HCT116 (cell line): ENCODE measurements around the gene PRPF6.

Source experiments
- EGR1 ChIP-seq: IDR thresholded peaks from 2 replicates; pipeline ENCODE4 v1.6.1; 2012; ENCODE audit warnings: low read depth
- EZH2 ChIP-seq: fragments of 200-600 bp; sonication (generic); IDR thresholded peaks from 2 replicates; pipeline ENCODE4 v1.6.1; 2017; ENCODE audit warnings: antibody characterized with exemption, mixed run types
- EZH2phosphoT487 ChIP-seq: fragments of 200-600 bp; IDR thresholded peaks from 2 replicates; pipeline ENCODE4 v1.6.1; 2018; ENCODE audit warnings: antibody characterized with exemption, borderline replicate concordance
- FOSL1 ChIP-seq: IDR thresholded peaks from 2 replicates; pipeline ENCODE4 v1.6.1; 2012; ENCODE audit warnings: low read depth
- JUND ChIP-seq: IDR thresholded peaks from 2 replicates; pipeline ENCODE4 v1.6.1; 2012
- POLR2A ChIP-seq: IDR thresholded peaks from 2 replicates; pipeline ENCODE4 v1.7.0; 2011; ENCODE audit warnings: borderline replicate concordance; ENCODE audit not compliant: insufficient read depth, insufficient read length; ENCODE audit errors: extremely low read depth
- RAD21 ChIP-seq: IDR thresholded peaks from 2 replicates; pipeline ENCODE4 v1.6.1; 2012; ENCODE audit warnings: low read depth, mild to moderate bottlenecking
- SP1 ChIP-seq: IDR thresholded peaks from 2 replicates; pipeline ENCODE4 v1.6.1; 2012; ENCODE audit warnings: low read depth
- TF ChIP-seq, protein P1 (sequence below), 3 experiments: fragments of 200-600 bp in 1 of 3; sonication (generic) in 1 of 3; IDR thresholded peaks in 2 of 3; conservative IDR thresholded peaks in 1 of 3; 2 replicates each; pipeline ENCODE4 v1.5.1; 2012 to 2017; ENCODE audit warnings: low read depth in 2 of 3, low read length in 2 of 3, antibody characterized with exemption in 1 of 3, borderline replicate concordance in 1 of 3, control low read depth in 1 of 3, mild to moderate bottlenecking in 1 of 3, mixed read lengths in 1 of 3, mixed run types in 1 of 3, moderate library complexity in 1 of 3; ENCODE audit not compliant: insufficient read depth in 1 of 3
- TF ChIP-seq, protein P2 (sequence below): IDR thresholded peaks from 2 replicates; pipeline ENCODE4 v1.6.1; 2012
- TF ChIP-seq, protein P3 (sequence below): IDR thresholded peaks from 2 replicates; pipeline ENCODE4 v1.6.1; 2012; ENCODE audit warnings: low read depth

DNA sequence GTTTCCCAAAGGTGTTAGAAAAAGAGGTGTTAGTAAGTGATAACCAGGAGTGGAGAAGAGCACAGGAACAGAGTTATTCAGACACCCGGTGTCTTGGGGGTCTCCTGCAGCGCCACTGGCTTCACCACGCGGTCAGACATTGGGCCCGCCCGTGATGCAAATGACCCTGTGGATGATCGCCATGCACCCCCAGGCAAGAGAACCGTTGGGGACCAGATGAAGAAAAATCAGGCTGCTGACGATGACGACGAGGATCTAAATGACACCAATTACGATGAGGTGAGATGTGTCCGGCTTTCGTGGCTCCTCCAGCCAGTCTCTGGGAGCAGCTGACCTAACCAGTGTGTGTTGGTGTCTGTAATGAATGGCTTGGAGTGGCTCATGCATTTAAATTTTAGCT lies 2.0 kb downstream of the PRPF6 start:
- TF ChIP-seq, protein P1, sequence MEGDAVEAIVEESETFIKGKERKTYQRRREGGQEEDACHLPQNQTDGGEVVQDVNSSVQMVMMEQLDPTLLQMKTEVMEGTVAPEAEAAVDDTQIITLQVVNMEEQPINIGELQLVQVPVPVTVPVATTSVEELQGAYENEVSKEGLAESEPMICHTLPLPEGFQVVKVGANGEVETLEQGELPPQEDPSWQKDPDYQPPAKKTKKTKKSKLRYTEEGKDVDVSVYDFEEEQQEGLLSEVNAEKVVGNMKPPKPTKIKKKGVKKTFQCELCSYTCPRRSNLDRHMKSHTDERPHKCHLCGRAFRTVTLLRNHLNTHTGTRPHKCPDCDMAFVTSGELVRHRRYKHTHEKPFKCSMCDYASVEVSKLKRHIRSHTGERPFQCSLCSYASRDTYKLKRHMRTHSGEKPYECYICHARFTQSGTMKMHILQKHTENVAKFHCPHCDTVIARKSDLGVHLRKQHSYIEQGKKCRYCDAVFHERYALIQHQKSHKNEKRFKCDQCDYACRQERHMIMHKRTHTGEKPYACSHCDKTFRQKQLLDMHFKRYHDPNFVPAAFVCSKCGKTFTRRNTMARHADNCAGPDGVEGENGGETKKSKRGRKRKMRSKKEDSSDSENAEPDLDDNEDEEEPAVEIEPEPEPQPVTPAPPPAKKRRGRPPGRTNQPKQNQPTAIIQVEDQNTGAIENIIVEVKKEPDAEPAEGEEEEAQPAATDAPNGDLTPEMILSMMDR (IDR thresholded peaks at IDR 0.05 in 2 of 3, conservative IDR thresholded peaks at IDR 0.05 in 1 of 3; ENCODE audit: borderline replicate concordance in 1 of 3, insufficient read depth in 1 of 3, low read depth in 2 of 3, low read length in 2 of 3), result no peak
- TF ChIP-seq FOSL1 (no peak), RAD21 (no peak), EZH2 (no peak), POLR2A (no peak), EGR1 (no peak), SP1 (no peak), JUND (no peak), EZH2phosphoT487 (no peak)
- TF ChIP-seq, protein P2, sequence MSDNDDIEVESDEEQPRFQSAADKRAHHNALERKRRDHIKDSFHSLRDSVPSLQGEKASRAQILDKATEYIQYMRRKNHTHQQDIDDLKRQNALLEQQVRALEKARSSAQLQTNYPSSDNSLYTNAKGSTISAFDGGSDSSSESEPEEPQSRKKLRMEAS, result no peak
- TF ChIP-seq, protein P3, sequence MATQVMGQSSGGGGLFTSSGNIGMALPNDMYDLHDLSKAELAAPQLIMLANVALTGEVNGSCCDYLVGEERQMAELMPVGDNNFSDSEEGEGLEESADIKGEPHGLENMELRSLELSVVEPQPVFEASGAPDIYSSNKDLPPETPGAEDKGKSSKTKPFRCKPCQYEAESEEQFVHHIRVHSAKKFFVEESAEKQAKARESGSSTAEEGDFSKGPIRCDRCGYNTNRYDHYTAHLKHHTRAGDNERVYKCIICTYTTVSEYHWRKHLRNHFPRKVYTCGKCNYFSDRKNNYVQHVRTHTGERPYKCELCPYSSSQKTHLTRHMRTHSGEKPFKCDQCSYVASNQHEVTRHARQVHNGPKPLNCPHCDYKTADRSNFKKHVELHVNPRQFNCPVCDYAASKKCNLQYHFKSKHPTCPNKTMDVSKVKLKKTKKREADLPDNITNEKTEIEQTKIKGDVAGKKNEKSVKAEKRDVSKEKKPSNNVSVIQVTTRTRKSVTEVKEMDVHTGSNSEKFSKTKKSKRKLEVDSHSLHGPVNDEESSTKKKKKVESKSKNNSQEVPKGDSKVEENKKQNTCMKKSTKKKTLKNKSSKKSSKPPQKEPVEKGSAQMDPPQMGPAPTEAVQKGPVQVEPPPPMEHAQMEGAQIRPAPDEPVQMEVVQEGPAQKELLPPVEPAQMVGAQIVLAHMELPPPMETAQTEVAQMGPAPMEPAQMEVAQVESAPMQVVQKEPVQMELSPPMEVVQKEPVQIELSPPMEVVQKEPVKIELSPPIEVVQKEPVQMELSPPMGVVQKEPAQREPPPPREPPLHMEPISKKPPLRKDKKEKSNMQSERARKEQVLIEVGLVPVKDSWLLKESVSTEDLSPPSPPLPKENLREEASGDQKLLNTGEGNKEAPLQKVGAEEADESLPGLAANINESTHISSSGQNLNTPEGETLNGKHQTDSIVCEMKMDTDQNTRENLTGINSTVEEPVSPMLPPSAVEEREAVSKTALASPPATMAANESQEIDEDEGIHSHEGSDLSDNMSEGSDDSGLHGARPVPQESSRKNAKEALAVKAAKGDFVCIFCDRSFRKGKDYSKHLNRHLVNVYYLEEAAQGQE, result no peak
